Aorta (tissue), 5 donors: Measurements from ENCODE around the gene E2F1. TPM values are rescaled to one million over a fixed set of nuclear protein-coding genes. Genes with fewer than 3 reads are reported as not detected.
"Not testable (repeated sequence)": the region's sequence is repeated elsewhere in the genome, so short reads cannot be mapped to it uniquely, and the experiment has no call there.

ENCODE experiments used
- ATAC-seq: fragments of 200-7000 bp; cut with Tn5 transposase; one replicate; pipeline ENCODE4 v1.9.1; 2022; ENCODE audit warnings: moderate library complexity; ENCODE audit not compliant: low FRiP score
- DNase-seq, 2 donors: peaks; one replicate each; pipeline ENCODE4 v3.0.0-alpha.2; 2020
- H3K27ac ChIP-seq, 2 donors: one replicate each; pipeline ENCODE4 v1.5.1; 2013; ENCODE audit warnings: low read length in 2 of 2, mild to moderate bottlenecking in 2 of 2, moderate library complexity in 2 of 2, control low read depth in 1 of 2, inconsistent platforms in 1 of 2, low read depth in 1 of 2
- H3K27me3 ChIP-seq, 2 donors: one replicate each; pipeline ENCODE4 v1.6.1; 2013; ENCODE audit warnings: control low read depth in 1 of 2, low read length in 1 of 2, mild to moderate bottlenecking in 1 of 2, moderate library complexity in 1 of 2; ENCODE audit not compliant: insufficient read depth in 2 of 2, control insufficient read depth in 1 of 2
- H3K36me3 ChIP-seq, 2 donors: one replicate each; pipeline ENCODE4 v1.6.1; 2013; ENCODE audit warnings: control low read depth in 1 of 2, low read length in 1 of 2, mild to moderate bottlenecking in 1 of 2; ENCODE audit not compliant: insufficient read depth in 2 of 2, control insufficient read depth in 1 of 2
- H3K4me1 ChIP-seq, 2 donors: one replicate each; pipeline ENCODE4 v1.6.1; 2013; ENCODE audit warnings: low read length in 2 of 2, control low read depth in 1 of 2, mild to moderate bottlenecking in 1 of 2, moderate library complexity in 1 of 2; ENCODE audit not compliant: insufficient read depth in 2 of 2, control insufficient read depth in 1 of 2
- H3K4me3 ChIP-seq, 2 donors: one replicate each; pipeline ENCODE4 v1.5.1; 2013; ENCODE audit warnings: low read length in 2 of 2, control low read depth in 1 of 2, mild to moderate bottlenecking in 1 of 2
- H3K9me3 ChIP-seq: one replicate; pipeline ENCODE4 v1.6.1; 2013; ENCODE audit warnings: mild to moderate bottlenecking, low read length; ENCODE audit not compliant: control insufficient read depth
- WGBS, 2 donors: extraction: QIAGEN DNeasy Blood & Tissue Kit; methylation state at CpG; one replicate each; pipeline ENCODE4 v1.1.7; 2013; 5-methylcytosine and 5-hydroxymethylcytosine counted together
- intact Hi-C, 2 donors: fragments of 100-400 bp; cut with DNase I; formaldehyde crosslinking; loops; one replicate each; pipeline versions ENCODE4 v1.14.2 to v1.15.0; 2022
- polyA plus RNA-seq, 2 donors: library from polyadenylated mRNA; stranded (reverse); fragments of 200-250 nt; gene quantifications; one replicate each; pipeline ENCODE4 v1.2.3, GENCODE V29; 2013
- total RNA-seq, 2 donors: library from RNA; stranded (reverse); fragmentation: NEBNext Ultra II Directional; extraction: Animal tissue kit (Norgen Biotek cat#: 25700); gene quantifications; one replicate each; pipeline ENCODE4 v1.2.1, GENCODE V29; 2021
- donor health status: healthy with polysubstance abuse.
- donor health status: Bipolar disorder and iron deficiency.
- donor health status: DM: no; HTN: no; CAD: no.
- donor health status: DM: no; HTN: no; CAD: no.
- donor health status: DM: yes; HTN: yes; CAD: no.

Gene E2F1
- total and polyA plus RNA-seq, 4 donors = 1.4 to 1.6 (median 1.6) TPM

GRCh38 chr20:33635341-33635740, 50.8 kb downstream of the E2F1 start:
- H3K9me3 ChIP-seq = no peaks in the 10 kb centered on the region
- intact Hi-C loops = no loop called here
- no peaks in the 10 kb centered on the region for H3K27me3 ChIP-seq
- H3K27ac ChIP-seq = no peak overlapping the region
- no peaks in the 10 kb centered on the region for H3K4me1 ChIP-seq
- no peak overlapping the region for H3K4me3 ChIP-seq
- ATAC-seq = no peak
- no peak for DNase-seq
- 98% methylated on average over 3 of the region's 3 CpGs for WGBS, 2 donors
- H3K36me3 ChIP-seq = peaks cover 10 to 12% of the 10 kb centered on the region in 2 donors

DNA sequence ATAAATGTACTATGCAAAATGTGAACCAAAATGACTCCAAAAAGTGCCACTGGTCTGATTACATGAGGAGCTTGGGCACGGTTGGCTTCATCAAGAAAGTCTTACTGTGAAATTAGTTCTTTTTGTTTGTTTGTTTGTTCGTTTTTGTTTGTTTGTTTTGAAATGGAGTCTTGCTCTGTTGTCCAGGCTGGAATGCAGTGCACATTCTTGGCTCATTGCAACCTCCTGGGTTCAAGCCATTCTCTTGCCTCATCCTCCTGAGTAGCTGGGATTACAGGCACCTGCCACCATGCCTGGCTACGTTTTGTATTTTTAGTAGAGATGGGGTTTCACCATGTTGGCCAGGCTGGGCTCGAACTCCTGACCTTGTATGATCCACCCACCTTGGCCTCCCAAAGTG, 54.3 kb downstream of the E2F1 start:
- H3K27ac ChIP-seq, H3K4me1 ChIP-seq, ATAC-seq, H3K4me3 ChIP-seq, DNase-seq, intact Hi-C loops, H3K27me3 ChIP-seq, H3K9me3 ChIP-seq: not testable (repeated sequence)
- peaks cover 8 to 13% of the 10 kb centered on the region in 2 donors for H3K36me3 ChIP-seq
- WGBS, 2 donors = 72 to 74% methylated on average over 4 of the region's 4 CpGs

DNA sequence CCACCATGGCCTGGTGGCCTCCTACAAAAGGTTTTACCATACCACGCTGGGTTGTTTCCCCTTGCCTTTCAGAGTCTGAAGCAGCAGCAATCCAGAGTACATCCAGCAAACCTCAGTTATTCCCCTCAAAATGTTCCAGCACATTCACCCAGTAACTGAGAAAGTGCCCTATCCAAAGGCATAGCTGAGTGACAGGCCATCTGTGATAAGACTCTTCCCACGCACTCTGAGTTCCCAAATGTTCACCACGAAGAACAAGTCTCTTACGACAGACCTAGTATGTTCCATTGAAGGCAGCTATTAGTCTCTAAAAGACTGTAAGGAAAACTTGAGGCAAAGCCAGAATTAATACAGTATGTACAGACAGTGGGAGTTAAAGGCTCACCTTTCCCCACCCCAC, 55.7 kb downstream of the E2F1 start:
- no peak for DNase-seq
- peaks cover 3 to 10% of the 10 kb centered on the region in 2 donors for H3K36me3 ChIP-seq
- 62 to 73% methylated on average over 4 of the region's 4 CpGs for WGBS, 2 donors
- ATAC-seq = no peak
- no peak overlapping the region for H3K4me3 ChIP-seq
- no peaks in the 10 kb centered on the region for H3K9me3 ChIP-seq
- no peaks in the 10 kb centered on the region for H3K27me3 ChIP-seq
- H3K27ac ChIP-seq = no peak overlapping the region
- no peaks in the 10 kb centered on the region for H3K4me1 ChIP-seq
- intact Hi-C loops = no loop called here

GRCh38 chr20:33629979-33630378, 56.2 kb downstream of the E2F1 start:
- H3K4me3 ChIP-seq = no peak overlapping the region
- H3K27ac ChIP-seq = no peak overlapping the region
- DNase-seq = no peak
- H3K36me3 ChIP-seq = peaks cover 3 to 10% of the 10 kb centered on the region in 2 donors
- no peaks in the 10 kb centered on the region for H3K27me3 ChIP-seq
- H3K9me3 ChIP-seq = no peaks in the 10 kb centered on the region
- ATAC-seq = no peak
- WGBS, 2 donors = 85 to 86% methylated on average over 5 of the region's 5 CpGs
- intact Hi-C loops = no loop called here
- no peaks in the 10 kb centered on the region for H3K4me1 ChIP-seq

GRCh38 chr20:33629533-33629932, 56.7 kb downstream of the E2F1 start:
- H3K27me3 ChIP-seq = no peaks in the 10 kb centered on the region
- ATAC-seq (no peak), DNase-seq (no peak)
- no peaks in the 10 kb centered on the region for H3K4me1 ChIP-seq
- peaks cover 3 to 10% of the 10 kb centered on the region in 2 donors for H3K36me3 ChIP-seq
- 91 to 94% methylated on average over 10 of the region's 10 CpGs for WGBS, 2 donors
- no peak overlapping the region for H3K4me3 ChIP-seq
- H3K9me3 ChIP-seq = no peaks in the 10 kb centered on the region
- intact Hi-C loops = no loop called here
- no peak overlapping the region for H3K27ac ChIP-seq

DNA sequence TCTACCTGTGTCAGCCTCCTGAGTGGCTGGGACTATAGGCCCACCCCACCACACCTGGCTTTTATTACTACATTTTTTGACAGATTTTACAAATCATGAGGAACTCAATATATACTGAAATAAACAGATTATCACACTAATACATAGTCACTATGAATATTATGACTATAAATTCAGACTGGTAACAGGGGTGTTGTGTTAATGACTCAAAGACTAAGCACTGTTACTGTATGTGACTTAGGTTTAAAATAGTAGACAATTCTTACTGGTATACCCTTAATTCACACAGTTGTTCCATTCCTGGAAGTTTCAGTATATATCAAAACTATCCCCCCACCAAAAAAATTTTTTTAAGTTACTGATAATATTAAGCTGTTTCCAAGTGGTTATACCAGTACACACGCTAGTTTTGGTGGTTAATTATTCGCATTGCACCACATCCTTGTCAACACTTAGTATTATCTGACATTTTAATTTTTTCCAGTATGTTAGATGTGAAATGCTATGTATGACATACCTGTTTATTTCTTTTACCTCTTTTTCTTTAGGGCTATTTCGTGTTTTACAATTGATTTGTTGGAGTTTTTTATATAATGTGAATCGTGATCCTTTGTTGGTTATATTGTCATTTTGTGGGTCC, 58.5 kb downstream of the E2F1 start:
- intact Hi-C loops = no loop called here
- DNase-seq = no peak
- no peak overlapping the region for H3K4me3 ChIP-seq
- H3K27me3 ChIP-seq = no peaks in the 10 kb centered on the region
- ATAC-seq = no peak
- H3K27ac ChIP-seq = no peak overlapping the region
- H3K4me1 ChIP-seq = no peaks in the 10 kb centered on the region
- whole genome bisulfite sequencing, 2 donors = 98 to 99% methylated on average over 4 of the region's 4 CpGs
- H3K9me3 ChIP-seq = no peaks in the 10 kb centered on the region
- H3K36me3 ChIP-seq = peaks cover 6 to 10% of the 10 kb centered on the region in 2 donors

DNA sequence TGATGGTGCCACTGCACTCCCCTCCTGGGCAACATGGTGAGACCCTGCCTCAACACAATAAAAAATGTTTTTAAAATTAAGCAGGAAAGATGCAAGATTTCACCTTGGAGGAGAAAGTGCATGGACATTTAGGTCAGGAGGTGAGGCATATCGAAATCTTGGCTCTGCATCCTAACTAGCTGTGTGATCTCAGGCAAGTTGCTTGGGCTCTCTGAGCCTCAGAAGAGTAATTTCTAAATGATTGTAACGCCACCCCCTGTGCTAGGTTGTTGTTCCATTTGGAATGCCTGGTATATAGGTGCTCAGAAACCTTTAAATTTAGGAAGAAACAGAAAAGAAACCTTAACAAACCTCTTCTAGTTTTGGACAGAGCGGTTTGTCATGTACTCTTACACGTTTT, 60.0 kb downstream of the E2F1 start:
- peaks cover 3 to 8% of the 10 kb centered on the region in 2 donors for H3K36me3 ChIP-seq
- intact Hi-C loops = no loop called here
- H3K27ac ChIP-seq = no peak overlapping the region
- DNase-seq (no peak), ATAC-seq (no peak)
- no peaks in the 10 kb centered on the region for H3K9me3 ChIP-seq
- H3K4me1 ChIP-seq = no peaks in the 10 kb centered on the region
- H3K27me3 ChIP-seq = no peaks in the 10 kb centered on the region
- 95 to 98% methylated on average over 4 of the region's 4 CpGs for whole genome bisulfite sequencing, 2 donors
- no peak overlapping the region for H3K4me3 ChIP-seq

Other genes with a start within 250 kb of the E2F1 start
- 10 to 100 TPM; 37.5 to 43.2 TPM for gene SNTA1, start 242.6 kb downstream of the E2F1 start, total RNA-seq
- 10 to 100 TPM; 46.3 to 61.4 TPM for gene SNTA1, start 242.6 kb downstream of the E2F1 start, polyA plus RNA-seq
- 10 to 100 TPM; 15.7 to 20.2 TPM for gene CBFA2T2, start 196.3 kb downstream of the E2F1 start, total RNA-seq
- 1 to 10 TPM; 2.1 to 8.2 TPM for gene CBFA2T2, start 196.3 kb downstream of the E2F1 start, polyA plus RNA-seq
- gene C20orf144, start 24.1 kb downstream of the E2F1 start, total RNA-seq = under 1 TPM in 1 of 2 donors, not detected in 1; 0.16 TPM
- gene C20orf144, start 24.1 kb downstream of the E2F1 start, polyA plus RNA-seq = under 1 TPM in 1 of 2 donors, not detected in 1; 0.31 TPM
- 1 to 10 TPM in 1 of 2 donors, under 1 TPM in 1; 0.96 to 1.2 TPM for gene ACTL10, start 19.4 kb downstream of the E2F1 start, total RNA-seq
- 1 to 10 TPM in 1 of 2 donors, under 1 TPM in 1; 0.63 to 1.2 TPM for gene ACTL10, start 19.4 kb downstream of the E2F1 start, polyA plus RNA-seq
- gene NECAB3, start 12.0 kb downstream of the E2F1 start, total RNA-seq = 10 to 100 TPM; 20.5 to 26.1 TPM
- 10 to 100 TPM; 10.6 to 53.1 TPM for gene NECAB3, start 12.0 kb downstream of the E2F1 start, polyA plus RNA-seq
- gene PXMP4, start 33.9 kb upstream of the E2F1 start, total RNA-seq = 1 to 10 TPM; 4.4 to 7.5 TPM
- 1 to 10 TPM; 1.5 to 4.9 TPM for gene PXMP4, start 33.9 kb upstream of the E2F1 start, polyA plus RNA-seq
- gene ZNF341, start 45.6 kb upstream of the E2F1 start, total RNA-seq = 1 to 10 TPM; 2.1 to 3.1 TPM
- 1 to 10 TPM in 1 of 2 donors, under 1 TPM in 1; 0.50 to 4.1 TPM for gene ZNF341, start 45.6 kb upstream of the E2F1 start, polyA plus RNA-seq
- gene CHMP4B, start 125.0 kb upstream of the E2F1 start, total RNA-seq = 100 to 1,000 TPM in 1 of 2 donors, 10 to 100 TPM in 1; 96.6 to 107 TPM
- 100 to 1,000 TPM; 149 to 194 TPM for gene CHMP4B, start 125.0 kb upstream of the E2F1 start, polyA plus RNA-seq